Kidney (tissue), 14 donors: Measurements from ENCODE around the gene ALDH6A1. TPM values are rescaled to one million over a fixed set of nuclear protein-coding genes. Genes with fewer than 3 reads are reported as not detected.

ENCODE experiments used
- DNase-seq, 5 donors: peaks; one replicate each; pipeline ENCODE4 v3.0.0-alpha.2; 2013 to 2020
- FAIRE-seq: peaks from 2 replicates; lab custom pipeline; 2012; peaks lifted over from hg19 to GRCh38; lab: Jason Lieb, UNC
- H3K27ac ChIP-seq, 2 donors: one replicate each; pipeline ENCODE4 v1.7.0; 2013; ENCODE audit warnings: low read depth in 2 of 2, low read length in 2 of 2, inconsistent platforms in 1 of 2
- H3K27me3 ChIP-seq: one replicate; pipeline ENCODE4 v1.7.1; 2013; ENCODE audit warnings: low read length, inconsistent platforms; ENCODE audit not compliant: control insufficient read depth, insufficient read depth
- H3K36me3 ChIP-seq, 3 donors: one replicate each; pipeline versions ENCODE4 v1.7.0 to v1.7.1; 2013; ENCODE audit warnings: low read length in 3 of 3, control low read depth in 1 of 3, inconsistent platforms in 1 of 3; ENCODE audit not compliant: insufficient read depth in 3 of 3, control insufficient read depth in 2 of 3
- H3K4me1 ChIP-seq, 3 donors: one replicate each; pipeline versions ENCODE4 v1.7.0 to v1.7.1; 2013; ENCODE audit warnings: low read length in 3 of 3, inconsistent platforms in 1 of 3, low read depth in 1 of 3; ENCODE audit not compliant: control insufficient read depth in 2 of 3, insufficient read depth in 2 of 3
- H3K4me3 ChIP-seq, 3 donors: one replicate each; pipeline versions ENCODE4 v1.7.0 to v1.8.1; 2013; ENCODE audit warnings: low read length in 3 of 3, control low read depth in 1 of 3, inconsistent platforms in 1 of 3
- H3K9ac ChIP-seq, 3 donors: one replicate each; pipeline versions ENCODE4 v1.7.0 to v1.7.1; 2013; ENCODE audit warnings: low read length in 3 of 3, control low read depth in 1 of 3, inconsistent platforms in 1 of 3
- H3K9me3 ChIP-seq, 3 donors: one replicate each; pipeline versions ENCODE4 v1.7.0 to v1.7.1; 2013; ENCODE audit warnings: low read length in 3 of 3, control low read depth in 1 of 3, inconsistent platforms in 1 of 3; ENCODE audit not compliant: control insufficient read depth in 2 of 3, insufficient read depth in 1 of 3
- CTCF ChIP-seq: IDR thresholded peaks from 3 replicates; pipeline ENCODE4 v1.5.1; 2012; ENCODE audit warnings: mild to moderate bottlenecking, moderate library complexity, borderline replicate concordance; ENCODE audit not compliant: insufficient read depth; ENCODE audit errors: extremely low read depth
- intact Hi-C: fragments of 100-400 bp; cut with DNase I; formaldehyde crosslinking; loops from one replicate; pipeline ENCODE4 v1.11.1; 2022
- polyA plus RNA-seq: library from polyadenylated mRNA; stranded (reverse); fragments of 350-450 nt; fragmentation: Illumina TruSeq; extraction: RNeasy Lipid Tissue Mini Kit (QIAGEN cat#74804); gene quantifications from one replicate; pipeline ENCODE4 v1.2.3, GENCODE V29; 2014; ENCODE audit warnings: low read depth, low replicate concordance; ENCODE audit not compliant: insufficient read depth
- total RNA-seq: library from RNA; stranded (reverse); fragmentation: NEBNext Ultra II Directional; extraction: Animal tissue kit (Norgen Biotek cat#: 25700); gene quantifications from one replicate; pipeline ENCODE4 v1.2.1, GENCODE V29; 2021
- donor health status: control.
- donor health status: control.
- donor health status: control.
- donor health status: control.
- donor health status: control.
- donor health status: DM: yes; HTN: yes; CAD: no.
- donor health status: Normal renal cell carcinoma (clear cell type).

The ALDH6A1 gene
- total and polyA plus RNA-seq, 2 donors from 2014 or later, result 34.1 to 102 TPM

GRCh38 chr14:74018586-74019407 lies 65.5 kb downstream of the ALDH6A1 start, which contains the start of the genes BBOF1 and ENTPD5:
Gene BBOF1, plus strand, starts transcription at chr14:74019349. Its CDS starts 130 bp downstream, at chr14:74019479.
Gene ENTPD5, minus strand, starts transcription at chr14:74019288. Its CDS starts 31,186 bp downstream, at chr14:73988102.
- FAIRE-seq, result no peak
- no peaks in the 10 kb centered on the region for H3K27me3 ChIP-seq
- peak within 1 kb of the TSS; percentile 77 to 91 (median 85) for H3K9ac ChIP-seq
- peak within 1 kb of the TSS; percentile 81 to 87 (median 85) for H3K4me3 ChIP-seq
- H3K27ac ChIP-seq, result peak within 1 kb of the TSS; percentile 97 to 99
- H3K4me1 ChIP-seq, result peaks cover 0 to 4% (median 3%) of the 10 kb centered on the region in 3 donors
- H3K9me3 ChIP-seq, result no peaks in the 10 kb centered on the region
- no peaks in the 10 kb centered on the region for H3K36me3 ChIP-seq
- intact Hi-C loops, result no loop called here
- TF ChIP-seq CTCF, result no peak
- peak; percentile 84 to 94 (median 92) for DNase-seq

GRCh38 chr14:74018174-74018585 lies 66.1 kb downstream of the ALDH6A1 start:
- TF ChIP-seq CTCF, result no peak

GRCh38 chr14:74015963-74016362 lies 68.3 kb downstream of the ALDH6A1 start:
- H3K27ac ChIP-seq, result no peak overlapping the region
- FAIRE-seq, result no peak
- TF ChIP-seq CTCF, result no peak

More at GRCh38 chr14:74018174-74018585, 66.1 kb downstream of the ALDH6A1 start:
- Histone ChIP-seq H3K9me3 (no peaks in the 10 kb centered on the region), H3K9ac (peak overlapping the region; percentile 22 to 91 (median 85)), H3K4me3 (peak overlapping the region; percentile 80 to 85 (median 81)), H3K27ac (peak overlapping the region; percentile 97 to 99), H3K36me3 (no peaks in the 10 kb centered on the region), H3K27me3 (no peaks in the 10 kb centered on the region), H3K4me1 (peaks cover 0 to 4% (median 3%) of the 10 kb centered on the region in 3 donors)
- FAIRE-seq, result no peak
- peak in 1 of 5 donors; percentile 77 for DNase-seq
- intact Hi-C loops, result no loop called here

More at GRCh38 chr14:74015963-74016362, 68.3 kb downstream of the ALDH6A1 start:
- Histone ChIP-seq H3K9me3 (no peaks in the 10 kb centered on the region), H3K27me3 (no peaks in the 10 kb centered on the region), H3K36me3 (peaks cover 0 to 5% (median 5%) of the 10 kb centered on the region in 3 donors), H3K9ac (no peak overlapping the region), H3K4me1 (peaks cover 0 to 4% (median 3%) of the 10 kb centered on the region in 3 donors), H3K4me3 (no peak overlapping the region)
- no peak for DNase-seq
- intact Hi-C loops, result no loop called here
